Gastrocnemius medialis (tissue), 4 donors: Measurements from ENCODE around the gene DIPK1A.

Experiments
- POLR2A ChIP-seq, 2 donors: fragments of 450-650 bp; IDR thresholded peaks; one replicate each; pipeline ENCODE4 v1.6.1; 2017; ENCODE audit warnings: antibody characterized with exemption in 2 of 2, mild to moderate bottlenecking in 2 of 2, moderate library complexity in 2 of 2
- TF ChIP-seq, protein P1 (sequence below), 5 experiments: fragments of 450-650 bp in 3 of 5; fragments of 200-600 bp in 2 of 5; sonication (generic) in 2 of 5; IDR thresholded peaks in 4 of 5; conservative IDR thresholded peaks in 1 of 5; 1 replicate in 4 of 5; 2 replicates in 1 of 5; pipeline ENCODE4 v1.5.1; 2016 to 2019; ENCODE audit warnings: antibody characterized with exemption in 5 of 5, mild to moderate bottlenecking in 3 of 5, moderate library complexity in 3 of 5

DNA sequence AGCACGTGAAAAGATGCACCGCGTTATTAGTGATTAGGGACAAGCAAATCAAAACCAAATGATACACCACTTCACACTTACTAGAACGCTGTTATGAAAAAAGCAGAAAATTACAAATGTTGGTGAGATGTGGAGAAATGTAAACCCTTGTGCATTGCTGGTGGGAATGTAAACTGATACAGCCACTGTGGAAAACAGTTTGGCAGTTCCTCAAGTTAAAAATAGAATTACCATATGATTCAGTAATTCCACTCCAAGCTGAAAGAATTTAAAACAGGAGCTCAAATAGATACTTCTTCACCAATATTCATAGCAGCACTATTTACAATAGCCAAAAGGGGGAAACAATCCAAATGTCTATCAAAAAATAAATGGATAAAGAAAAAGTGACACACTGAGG lies 166.1 kb downstream of the DIPK1A start:
- TF ChIP-seq, protein P1, sequence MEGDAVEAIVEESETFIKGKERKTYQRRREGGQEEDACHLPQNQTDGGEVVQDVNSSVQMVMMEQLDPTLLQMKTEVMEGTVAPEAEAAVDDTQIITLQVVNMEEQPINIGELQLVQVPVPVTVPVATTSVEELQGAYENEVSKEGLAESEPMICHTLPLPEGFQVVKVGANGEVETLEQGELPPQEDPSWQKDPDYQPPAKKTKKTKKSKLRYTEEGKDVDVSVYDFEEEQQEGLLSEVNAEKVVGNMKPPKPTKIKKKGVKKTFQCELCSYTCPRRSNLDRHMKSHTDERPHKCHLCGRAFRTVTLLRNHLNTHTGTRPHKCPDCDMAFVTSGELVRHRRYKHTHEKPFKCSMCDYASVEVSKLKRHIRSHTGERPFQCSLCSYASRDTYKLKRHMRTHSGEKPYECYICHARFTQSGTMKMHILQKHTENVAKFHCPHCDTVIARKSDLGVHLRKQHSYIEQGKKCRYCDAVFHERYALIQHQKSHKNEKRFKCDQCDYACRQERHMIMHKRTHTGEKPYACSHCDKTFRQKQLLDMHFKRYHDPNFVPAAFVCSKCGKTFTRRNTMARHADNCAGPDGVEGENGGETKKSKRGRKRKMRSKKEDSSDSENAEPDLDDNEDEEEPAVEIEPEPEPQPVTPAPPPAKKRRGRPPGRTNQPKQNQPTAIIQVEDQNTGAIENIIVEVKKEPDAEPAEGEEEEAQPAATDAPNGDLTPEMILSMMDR (IDR thresholded peaks at IDR 0.05 in 4 of 5, conservative IDR thresholded peaks at IDR 0.05 in 1 of 5), result no peak
- no peak for TF ChIP-seq POLR2A (IDR thresholded peaks at IDR 0.05)
